HG03575 (cell line): ENCODE results near the gene CASP8AP2.
"Not testable (repeated sequence)": the region's sequence is repeated elsewhere in the genome, so short reads cannot be mapped to it uniquely, and the experiment has no call there.

Experiments used
- ATAC-seq: cut with Tn5 transposase; IDR thresholded peaks from one replicate; pipeline ENCODE4 v1.9.1; 2021; ENCODE audit not compliant: unreplicated experiment, insufficient number of reproducible peaks, low FRiP score; ENCODE audit errors: extremely low read depth

CASP8AP2 gene

DNA sequence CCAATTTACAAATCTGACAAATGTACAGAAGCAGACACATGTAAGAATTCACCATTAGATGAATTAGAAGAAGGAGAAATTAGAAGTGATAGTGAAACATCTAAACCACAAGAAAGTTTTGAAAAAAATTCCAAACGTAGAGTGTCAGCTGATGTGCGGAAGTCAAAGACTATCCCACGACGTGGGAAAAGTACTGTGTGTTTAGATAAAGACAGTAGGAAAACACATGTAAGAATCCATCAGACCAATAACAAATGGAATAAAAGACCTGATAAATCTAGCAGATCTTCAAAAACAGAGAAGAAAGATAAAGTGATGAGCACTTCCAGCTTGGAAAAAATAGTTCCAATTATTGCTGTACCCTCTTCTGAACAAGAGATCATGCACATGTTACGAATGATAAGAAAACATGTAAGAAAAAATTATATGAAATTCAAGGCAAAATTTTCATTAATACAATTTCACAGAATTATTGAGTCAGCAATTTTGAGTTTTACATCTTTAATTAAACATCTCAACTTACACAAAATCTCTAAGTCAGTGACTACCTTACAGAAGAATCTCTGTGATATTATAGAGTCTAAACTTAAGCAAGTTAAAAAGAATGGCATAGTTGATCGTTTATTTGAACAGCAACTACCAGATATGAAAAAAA lies 36.5 kb downstream of the CASP8AP2 start:
- no peak for ATAC-seq

DNA sequence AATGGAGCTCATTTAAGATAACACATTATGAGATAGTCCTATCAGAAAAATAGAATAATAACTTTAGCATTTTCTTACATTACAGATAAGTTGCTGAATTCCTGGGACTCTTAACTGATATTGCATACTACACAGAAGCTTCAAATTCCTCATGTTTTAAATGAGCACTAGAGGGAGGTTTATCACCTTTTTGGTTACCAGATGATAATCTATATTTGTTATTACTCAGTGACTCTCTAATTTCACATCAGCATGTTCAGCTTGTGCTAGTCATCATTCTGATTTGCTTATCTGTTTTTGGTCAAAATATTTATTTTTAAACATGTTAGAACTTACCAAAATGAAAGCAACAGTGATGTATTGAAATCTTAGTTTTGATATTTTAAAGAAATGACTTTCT lies 44.0 kb downstream of the CASP8AP2 start:
- ATAC-seq, result no peak

DNA sequence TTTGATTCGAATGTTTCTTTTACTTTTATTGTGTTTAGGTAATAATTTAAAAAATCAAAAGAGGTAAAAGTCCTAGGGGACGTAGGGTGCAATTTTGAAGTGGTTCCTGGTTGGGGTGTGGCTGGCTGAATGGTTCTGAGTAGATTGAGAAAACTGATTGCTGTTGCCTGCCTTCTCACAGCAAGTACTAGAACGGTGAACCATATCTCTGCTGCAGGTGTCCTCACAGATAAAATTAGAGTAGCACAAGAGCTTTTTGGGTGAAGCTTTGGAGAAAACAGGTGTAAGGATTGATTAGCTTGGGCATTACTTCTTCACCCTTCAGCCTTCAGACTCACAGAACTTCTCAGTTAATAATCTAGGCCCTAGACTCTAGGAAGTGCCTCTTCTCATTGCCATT lies 44.8 kb downstream of the CASP8AP2 start:
- no peak for ATAC-seq

DNA sequence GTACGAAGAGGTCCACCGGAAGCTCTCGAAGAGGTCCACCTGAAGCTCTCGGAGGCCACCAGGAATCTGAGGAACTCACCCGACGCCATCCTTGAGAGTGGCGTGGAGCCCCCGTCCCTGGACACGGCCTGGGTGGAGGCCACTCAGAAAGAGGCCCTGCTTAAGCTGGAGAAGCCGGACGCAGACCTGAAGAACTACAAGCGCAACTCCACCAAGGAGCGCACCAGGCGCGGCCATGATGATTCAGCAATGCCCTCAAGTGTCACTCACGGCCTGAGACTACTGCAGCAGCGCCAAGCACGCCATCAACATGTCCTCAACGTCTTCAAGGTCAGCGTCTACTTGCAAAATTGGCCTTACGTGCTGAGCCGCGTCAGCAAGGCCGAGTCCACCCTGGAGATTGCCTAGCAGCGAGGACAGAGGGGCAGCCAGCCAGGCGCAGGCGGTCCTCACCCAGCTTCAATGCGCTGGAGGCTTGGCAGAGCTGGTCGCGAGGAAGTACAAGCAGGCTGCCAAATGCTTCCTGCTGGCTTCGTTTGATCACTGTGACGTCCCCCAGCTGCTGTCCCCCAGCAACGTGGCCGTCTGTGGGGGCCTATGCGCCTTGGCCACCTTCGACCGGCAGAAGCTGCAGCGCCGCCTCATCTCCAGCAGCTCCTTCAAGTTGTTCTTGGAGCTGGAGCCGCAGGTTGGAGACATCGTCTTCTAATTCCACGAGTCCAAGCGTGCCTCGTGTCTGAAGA lies 56.9 kb downstream of the CASP8AP2 start:
- ATAC-seq, result no peak

DNA sequence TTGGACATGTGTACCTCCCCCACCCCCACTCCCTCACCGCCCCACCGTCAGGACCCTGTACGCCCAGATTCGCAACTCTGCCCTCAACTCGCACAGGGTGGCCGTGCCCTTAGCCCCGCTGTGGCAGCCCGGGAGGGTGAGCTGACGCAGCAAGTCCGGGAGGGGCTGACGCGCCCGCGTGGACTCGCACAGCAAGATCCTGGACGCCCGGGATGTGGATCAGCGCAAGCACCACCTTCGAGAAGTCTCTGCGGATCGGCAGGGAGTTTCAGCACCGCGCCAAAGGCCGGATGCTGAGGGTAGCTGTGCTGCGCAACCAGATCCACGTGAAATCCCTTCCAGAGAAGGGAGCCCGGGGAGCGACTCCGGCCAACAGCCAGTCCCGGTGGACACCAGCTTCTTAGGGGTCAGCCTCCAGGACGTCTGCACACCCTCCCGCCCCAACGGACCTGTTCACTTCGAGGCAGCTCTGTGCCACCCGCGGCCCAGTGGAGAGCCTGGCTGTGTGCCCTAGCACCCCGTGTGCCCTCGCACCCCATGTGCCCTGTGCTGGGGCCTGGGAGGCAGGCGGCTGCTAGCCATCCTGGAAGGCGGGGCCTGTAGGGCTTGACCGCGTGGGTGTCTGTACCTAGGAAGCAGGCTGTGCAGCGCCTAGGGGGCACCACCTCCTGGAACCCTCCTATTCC lies 57.9 kb downstream of the CASP8AP2 start:
- no peak for ATAC-seq

DNA sequence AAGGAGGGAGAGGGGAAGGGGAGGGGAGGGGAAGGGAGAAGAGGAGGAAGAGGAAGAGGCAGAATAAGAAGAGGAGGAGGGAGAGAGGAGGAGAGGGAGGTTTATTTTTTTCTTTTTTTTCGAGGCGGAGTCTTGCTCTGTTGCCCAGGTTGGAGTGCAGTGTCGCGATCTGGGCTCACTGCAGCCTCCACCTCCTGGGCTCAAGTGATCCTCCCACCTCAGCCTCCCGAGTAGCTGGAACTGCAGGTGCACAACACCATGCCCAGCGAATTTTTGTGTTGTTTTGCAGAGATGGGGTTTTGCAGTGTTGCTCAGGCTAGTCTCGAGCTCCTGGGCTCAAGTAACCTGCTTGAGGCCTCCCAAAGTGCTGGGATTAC lies 58.4 kb downstream of the CASP8AP2 start:
- no peak for ATAC-seq

DNA sequence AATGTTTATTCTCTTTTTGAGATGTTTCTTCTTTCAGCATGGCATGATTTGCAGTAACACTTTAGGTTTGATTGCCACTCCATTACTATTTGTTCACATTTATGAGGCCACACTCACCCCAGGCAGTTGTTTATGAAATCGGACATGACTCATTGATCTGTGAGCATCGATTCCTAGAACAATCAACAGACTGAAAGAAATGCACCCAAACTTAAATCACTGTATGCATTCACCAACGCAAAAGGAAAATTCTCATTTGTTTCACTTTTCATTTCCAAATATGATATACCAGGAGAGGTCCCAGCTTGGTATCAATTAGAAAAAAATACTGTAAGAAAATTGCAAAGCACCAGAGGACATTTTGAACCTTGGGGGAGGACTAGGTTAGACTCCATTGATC lies 59.2 kb downstream of the CASP8AP2 start:
- ATAC-seq, result no peak

DNA sequence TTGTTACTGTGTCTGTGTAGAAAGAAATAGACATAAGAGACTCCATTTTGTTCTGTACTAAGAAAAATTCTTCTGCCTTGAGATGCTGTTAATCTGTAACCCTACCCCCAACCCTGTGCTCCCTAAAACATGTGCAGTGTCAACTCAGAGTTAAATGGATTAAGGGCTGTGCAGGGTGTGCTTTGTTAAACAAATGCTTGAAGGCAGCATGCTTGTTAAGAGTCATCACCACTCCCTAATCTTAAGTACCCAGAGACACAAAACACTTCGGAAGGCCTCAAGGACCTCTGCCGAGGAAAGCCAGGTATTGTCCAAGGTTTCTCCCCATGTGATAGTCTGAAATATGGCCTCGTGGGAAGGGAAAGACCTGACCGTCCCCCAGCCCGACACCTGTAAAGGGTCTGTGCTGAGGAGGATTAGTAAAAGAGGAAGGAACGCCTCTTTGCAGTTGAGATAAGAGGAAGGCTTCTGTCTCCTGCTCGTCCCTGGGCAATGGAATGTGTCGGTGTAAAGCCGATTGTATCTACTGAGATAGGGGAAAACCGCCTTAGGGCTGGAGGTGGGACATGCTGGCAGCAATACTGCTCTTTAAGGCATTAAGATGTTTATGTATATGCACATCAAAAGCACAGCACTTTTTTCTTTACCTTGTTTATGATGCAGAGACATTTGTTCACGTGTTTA lies 61.3 kb downstream of the CASP8AP2 start:
- not testable (repeated sequence) for ATAC-seq

DNA sequence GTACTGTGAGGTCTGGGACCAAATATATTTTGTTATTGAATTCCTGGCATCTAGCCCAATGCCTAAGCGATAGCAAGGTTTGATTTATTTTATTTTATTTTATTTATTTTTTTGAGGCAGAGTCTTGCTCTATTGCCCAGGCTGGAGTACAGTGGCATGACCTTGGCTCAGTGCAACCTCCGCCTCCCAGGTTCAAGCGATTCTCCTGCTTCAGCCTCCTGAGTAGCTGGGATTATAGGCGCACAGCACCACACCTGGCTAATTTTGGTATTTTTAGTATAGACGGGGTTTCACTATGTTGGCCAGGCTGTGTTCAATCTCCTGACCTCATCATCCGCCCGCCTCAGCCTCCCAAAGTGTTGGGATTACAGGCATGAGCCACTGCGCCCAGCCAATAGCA lies 62.9 kb downstream of the CASP8AP2 start:
- ATAC-seq, result not testable (repeated sequence)

DNA sequence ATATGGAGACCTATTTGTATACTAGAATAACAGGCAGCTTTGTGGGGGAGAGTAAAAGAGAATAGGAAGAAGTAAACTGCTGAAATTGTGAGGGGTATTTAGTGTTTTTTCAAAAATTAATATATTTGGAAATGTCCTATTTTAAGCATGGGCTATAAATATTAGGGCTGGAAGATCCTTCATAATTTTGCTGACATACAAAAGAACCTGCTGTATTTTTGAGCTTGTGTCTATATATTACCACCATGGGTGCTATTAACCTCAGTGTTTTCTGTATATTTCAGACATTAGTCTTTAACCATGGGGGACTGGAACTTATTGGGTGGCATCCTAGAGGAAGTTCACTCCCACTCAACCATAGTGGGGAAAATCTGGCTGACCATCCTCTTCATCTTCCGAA lies 64.5 kb downstream of the CASP8AP2 start, which contains the start of gene GJA10:
Gene GJA10, plus strand, starts transcription at position 301 of the 400 bp plus-strand sequence. Its CDS starts 0 bp downstream, at position 301.
- ATAC-seq, result no peak

DNA sequence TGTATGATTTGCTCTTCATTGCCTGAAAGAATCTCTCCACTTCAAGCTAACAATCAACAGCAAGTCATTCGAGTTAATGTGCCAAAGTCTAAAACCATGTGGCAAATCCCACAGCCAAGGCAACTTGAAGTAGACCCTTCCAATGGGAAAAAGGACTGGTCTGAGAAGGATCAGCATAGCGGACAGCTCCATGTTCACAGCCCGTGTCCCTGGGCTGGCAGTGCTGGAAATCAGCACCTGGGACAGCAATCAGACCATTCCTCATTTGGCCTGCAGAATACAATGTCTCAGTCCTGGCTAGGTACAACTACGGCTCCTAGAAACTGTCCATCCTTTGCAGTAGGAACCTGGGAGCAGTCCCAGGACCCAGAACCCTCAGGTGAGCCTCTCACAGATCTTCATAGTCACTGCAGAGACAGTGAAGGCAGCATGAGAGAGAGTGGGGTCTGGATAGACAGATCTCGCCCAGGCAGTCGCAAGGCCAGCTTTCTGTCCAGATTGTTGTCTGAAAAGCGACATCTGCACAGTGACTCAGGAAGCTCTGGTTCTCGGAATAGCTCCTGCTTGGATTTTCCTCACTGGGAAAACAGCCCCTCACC lies 65.7 kb downstream of the CASP8AP2 start:
- no peak for ATAC-seq

DNA sequence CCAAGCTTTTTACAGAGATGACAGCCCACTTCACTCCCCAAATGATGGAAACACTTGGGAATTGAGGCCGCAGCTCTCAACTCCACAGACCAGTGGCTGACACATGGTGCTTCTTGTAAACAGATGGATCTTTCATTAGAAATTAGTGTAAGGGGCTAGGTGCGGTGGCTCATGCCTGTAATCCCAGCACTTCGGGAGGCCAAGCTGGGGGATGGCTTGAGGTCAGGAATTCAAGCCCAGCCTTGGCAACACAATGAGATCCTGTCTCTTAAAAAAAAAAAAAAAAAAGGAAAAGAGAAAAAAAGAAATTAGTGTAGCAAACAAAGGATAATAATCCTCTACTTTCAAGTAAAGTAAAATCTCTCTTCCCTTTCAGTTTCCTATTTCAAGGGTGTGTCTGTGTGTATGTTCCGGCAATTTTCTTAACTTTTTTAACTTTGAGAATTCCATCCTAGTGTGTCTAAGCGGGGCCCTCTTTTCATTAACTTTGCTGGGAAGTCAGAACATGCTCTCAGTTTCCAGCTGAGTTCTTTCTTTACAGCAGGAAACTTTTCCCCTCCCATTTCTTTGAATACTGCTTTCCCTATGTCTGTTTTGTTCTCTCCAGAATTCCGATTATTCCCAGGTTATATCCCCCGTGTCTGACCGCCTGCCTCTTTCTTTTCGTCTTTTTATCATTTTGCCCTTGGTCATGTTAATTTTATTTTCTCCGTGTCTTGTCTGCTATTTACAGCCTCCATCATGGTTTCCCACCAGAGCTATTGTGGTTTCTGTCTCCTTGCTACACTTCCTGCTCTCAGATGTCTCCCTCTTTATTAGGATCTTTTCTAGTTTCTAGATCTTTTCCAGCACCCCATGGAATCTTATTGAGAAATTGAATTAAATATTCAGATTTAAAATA lies 80.6 kb downstream of the CASP8AP2 start:
- ATAC-seq, result not testable (repeated sequence)

DNA sequence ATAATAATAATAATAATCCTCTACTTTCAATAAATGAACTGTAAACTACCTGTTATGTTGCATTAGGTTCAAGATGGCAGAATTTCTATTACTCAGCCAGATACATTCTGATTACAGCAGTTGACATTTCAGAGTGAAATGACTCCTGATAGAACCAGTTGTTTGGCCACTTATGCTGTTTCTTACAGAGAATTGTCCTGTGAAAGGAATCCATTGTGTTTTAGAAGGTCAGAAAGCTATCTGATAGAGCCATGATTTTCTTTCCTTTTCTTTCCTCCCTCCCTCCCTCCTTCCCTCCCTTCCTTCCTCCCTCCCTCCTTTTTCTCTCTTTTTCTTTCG lies 81.2 kb downstream of the CASP8AP2 start:
- ATAC-seq, result no peak

DNA sequence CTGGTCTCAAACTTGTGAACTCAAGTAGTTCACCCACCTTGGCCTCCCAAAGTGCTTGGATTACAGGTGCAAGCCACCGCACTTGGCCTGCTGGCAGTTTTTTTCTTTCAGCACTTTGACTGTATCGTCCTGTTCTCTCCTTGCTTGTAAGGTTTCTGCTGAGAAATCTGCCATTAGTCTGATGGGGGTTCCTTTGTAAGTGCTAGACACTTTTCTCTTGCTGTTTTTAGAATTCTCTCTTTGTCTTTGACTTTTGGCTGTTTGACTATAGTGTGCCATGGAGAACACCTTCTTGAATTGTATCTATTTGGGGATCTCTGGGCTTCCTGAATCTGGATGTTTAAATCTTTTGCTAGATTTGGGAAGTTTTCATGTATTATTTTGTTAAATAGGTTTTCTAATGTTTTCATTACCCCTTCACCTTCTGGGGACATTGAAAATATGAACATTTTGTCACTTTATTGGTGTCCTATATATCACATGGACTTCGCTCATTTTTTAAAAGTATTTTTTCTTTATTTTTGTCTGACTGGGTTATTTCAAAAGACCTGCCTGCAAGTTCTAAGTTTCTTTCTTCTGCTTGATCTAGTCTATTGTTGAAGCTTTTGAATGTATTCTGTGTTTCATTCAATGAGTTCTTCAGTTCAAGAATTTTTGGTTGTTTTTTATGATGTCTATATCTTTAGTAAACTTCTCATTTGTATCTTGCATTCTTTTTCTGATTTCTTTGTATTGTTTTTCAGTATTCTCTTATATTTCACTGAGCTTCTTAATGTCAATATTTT lies 86.6 kb downstream of the CASP8AP2 start:
- no peak for ATAC-seq

DNA sequence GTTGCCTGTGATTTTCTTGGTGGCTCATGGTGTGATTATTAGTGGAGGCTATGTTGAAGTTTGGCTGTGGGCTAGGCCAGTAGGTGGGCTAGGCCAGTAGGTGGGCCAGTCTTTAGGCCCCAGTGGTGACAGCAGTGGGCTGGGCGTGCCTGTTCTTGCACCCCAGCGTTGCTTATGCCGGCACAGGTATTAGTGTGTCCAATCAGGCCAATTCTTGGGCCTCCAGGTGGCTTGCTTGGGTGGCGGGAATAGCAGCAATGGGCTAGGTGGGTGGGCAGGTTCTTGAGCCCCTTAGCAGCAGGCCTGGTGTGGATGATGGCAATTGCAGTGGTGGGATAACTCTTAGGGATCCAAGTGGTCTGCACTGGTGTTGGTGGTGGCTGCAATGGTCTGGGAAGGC lies 87.5 kb downstream of the CASP8AP2 start:
- ATAC-seq, result no peak

DNA sequence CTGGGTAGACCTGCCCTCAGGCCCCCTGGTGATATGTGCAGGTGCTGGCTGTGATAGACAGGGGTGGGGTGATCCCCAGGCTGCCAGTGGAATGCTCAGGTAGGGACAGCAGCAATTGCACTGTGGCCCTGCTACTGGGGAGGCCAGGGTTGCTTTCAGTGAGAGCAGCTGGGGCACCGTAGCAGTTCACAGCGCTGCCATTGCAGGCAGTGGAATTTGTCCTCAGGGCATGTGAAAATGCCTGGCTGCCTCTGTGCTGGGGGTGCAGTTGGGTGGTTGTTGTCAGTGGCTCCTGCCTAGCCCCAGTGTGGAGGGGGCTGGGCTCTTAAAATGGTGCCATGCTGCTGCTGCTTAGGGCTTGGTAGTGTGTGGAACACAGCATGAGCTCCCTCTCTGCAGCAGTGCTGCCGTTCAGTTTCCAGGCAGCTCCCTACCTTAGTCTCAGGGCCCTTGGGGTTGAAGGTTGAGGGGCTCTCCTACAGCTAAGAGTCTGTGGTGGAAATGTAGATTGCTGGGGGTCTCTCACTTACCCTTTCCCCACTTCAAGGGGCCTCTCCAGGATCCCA lies 88.2 kb downstream of the CASP8AP2 start:
- ATAC-seq, result no peak
